ENCODE results near the gene LRCH3.

The LRCH3 gene
- 98.5 to 117 reads per million in 2 donors for total RNA-seq

- DNase-seq: peak; percentile 77
These were observed at the start of gene LRCH3 for GRCh38 chr3:197791113-197791891. LRCH3 (plus strand) TSS chr3:197791254; CDS start chr3:197791279, 25 bp downstream.

GRCh38 chr3:197742787-197743186 is 48.3 kb upstream of the LRCH3 start:
- no peak for DNase-seq

GRCh38 chr3:197746209-197746608 is 44.8 kb upstream of the LRCH3 start:
- DNase-seq: no peak

- DNase-seq: no peak
These were observed 44.2 kb upstream of the LRCH3 start for GRCh38 chr3:197746801-197747237.

- DNase-seq: no peak
These were observed 42.3 kb upstream of the LRCH3 start for GRCh38 chr3:197748597-197749314.

- DNase-seq: no peak
These were observed 41.8 kb upstream of the LRCH3 start for GRCh38 chr3:197749315-197749600.

- DNase-seq: peak; percentile 83
These were observed 41.3 kb upstream of the LRCH3 start, which contains the start of gene FYTTD1 for GRCh38 chr3:197749601-197750395. FYTTD1 (plus strand) TSS chr3:197749883; CDS start chr3:197749972, 89 bp downstream.

- peak; percentile 34 for DNase-seq
These were observed 40.6 kb upstream of the LRCH3 start for GRCh38 chr3:197750396-197750831.

- no peak for DNase-seq
These were observed 40.0 kb upstream of the LRCH3 start for GRCh38 chr3:197750858-197751737.

GRCh38 chr3:197752107-197752506 is 38.9 kb upstream of the LRCH3 start:
- DNase-seq: no peak

- no peak for DNase-seq
These were observed 37.8 kb upstream of the LRCH3 start for GRCh38 chr3:197753263-197753662.

GRCh38 chr3:197756704-197757103 is 34.4 kb upstream of the LRCH3 start:
- DNase-seq: no peak

- no peak for DNase-seq
These were observed 32.5 kb upstream of the LRCH3 start for GRCh38 chr3:197758512-197758911.

- DNase-seq: no peak
These were observed 29.3 kb upstream of the LRCH3 start for GRCh38 chr3:197761784-197762183.

GRCh38 chr3:197775317-197775716 is 15.7 kb upstream of the LRCH3 start:
- DNase-seq: no peak

- no peak for DNase-seq
These were observed 8.8 kb upstream of the LRCH3 start for GRCh38 chr3:197782230-197782629.

- no peak for DNase-seq
These were observed 7.0 kb upstream of the LRCH3 start for GRCh38 chr3:197784019-197784585.

GRCh38 chr3:197787412-197787811 is 3.6 kb upstream of the LRCH3 start:
- DNase-seq: no peak

- no peak for DNase-seq
These were observed 1.7 kb upstream of the LRCH3 start for GRCh38 chr3:197789309-197789708.

GRCh38 chr3:197790033-197790432 is 1.0 kb upstream of the LRCH3 start:
- no peak for DNase-seq

- DNase-seq: peak; percentile 10
These were observed 1.0 kb downstream of the LRCH3 start for GRCh38 chr3:197791892-197792647.
